CD14-positive monocyte (primary cell): ENCODE measurements around the gene NLRP4. TPM values are rescaled to one million over a fixed set of nuclear protein-coding genes. Genes with fewer than 3 reads are reported as not detected.

ENCODE experiments used
- DNase-seq, 3 donors: peaks; one replicate each; pipeline ENCODE4 v3.0.0-alpha.2; 2011 to 2022
- H2AFZ ChIP-seq: 2 replicates; pipeline ENCODE4 v1.6.0; 2012; ENCODE audit warnings: mild to moderate bottlenecking, low read depth, low read length, inconsistent platforms; ENCODE audit not compliant: insufficient read depth, poor library complexity, severe bottlenecking
- H3K27ac ChIP-seq, 2 donors: 1 replicate in 1 of 2; 2 replicates in 1 of 2; pipeline ENCODE4 v1.5.1; 2012 to 2013; ENCODE audit warnings: low read length in 2 of 2, control low read depth in 1 of 2, inconsistent platforms in 1 of 2, low read depth in 1 of 2, mild to moderate bottlenecking in 1 of 2
- H3K27me3 ChIP-seq, 2 donors: one replicate each; pipeline versions ENCODE4 v1.6.0 to v1.6.1; 2011 to 2013; ENCODE audit warnings: low read length in 2 of 2; ENCODE audit not compliant: control insufficient read depth in 2 of 2, insufficient read depth in 2 of 2
- H3K36me3 ChIP-seq, 2 donors: replicated peaks in 1 of 2; 1 replicate in 1 of 2; 2 replicates in 1 of 2; pipeline versions ENCODE4 v1.5.1 to v1.6.1; 2012 to 2013; ENCODE audit warnings: low read length in 2 of 2, control low read depth in 1 of 2, inconsistent platforms in 1 of 2, mild to moderate bottlenecking in 1 of 2; ENCODE audit not compliant: insufficient read depth in 2 of 2, control insufficient read depth in 1 of 2
- H3K4me1 ChIP-seq, 2 donors: 1 replicate in 1 of 2; 2 replicates in 1 of 2; pipeline versions ENCODE4 v1.5.1 to v1.6.1; 2012 to 2013; ENCODE audit warnings: low read length in 2 of 2, control low read depth in 1 of 2, inconsistent platforms in 1 of 2, mild to moderate bottlenecking in 1 of 2, moderate library complexity in 1 of 2; ENCODE audit not compliant: insufficient read depth in 2 of 2, control insufficient read depth in 1 of 2
- H3K4me2 ChIP-seq: replicated peaks from 2 replicates; pipeline ENCODE3; 2012; ENCODE audit warnings: low read length, moderate library complexity, mild to moderate bottlenecking; ENCODE audit not compliant: poor library complexity, severe bottlenecking; ENCODE audit errors: extremely low read depth
- H3K4me3 ChIP-seq, 3 experiments: fragments of 200-600 bp in 1 of 3; sonication (generic) in 1 of 3; replicated peaks in 1 of 3; 1 replicate in 2 of 3; 2 replicates in 1 of 3; pipeline ENCODE4 v1.5.1; 2011 to 2013; ENCODE audit warnings: low read length in 3 of 3, mild to moderate bottlenecking in 3 of 3, control low read depth in 2 of 3, low read depth in 2 of 3, inconsistent platforms in 1 of 3, moderate library complexity in 1 of 3
- H3K79me2 ChIP-seq: 2 replicates; pipeline ENCODE4 v1.6.0; 2012; ENCODE audit warnings: mild to moderate bottlenecking, control low read depth, inconsistent platforms, low read length, moderate library complexity; ENCODE audit not compliant: insufficient read depth
- H3K9ac ChIP-seq: 2 replicates; pipeline ENCODE4 v1.6.0; 2017; ENCODE audit warnings: low read length, mild to moderate bottlenecking; ENCODE audit not compliant: insufficient read depth, poor library complexity, severe bottlenecking
- H3K9me3 ChIP-seq, 2 donors: replicated peaks in 1 of 2; 1 replicate in 1 of 2; 2 replicates in 1 of 2; pipeline versions ENCODE4 v1.5.1 to v1.6.1; 2012 to 2013; ENCODE audit warnings: low read length in 2 of 2, control low read depth in 1 of 2; ENCODE audit not compliant: control insufficient read depth in 1 of 2, insufficient read depth in 1 of 2
- H4K20me1 ChIP-seq: 2 replicates; pipeline ENCODE4 v1.6.0; 2012; ENCODE audit warnings: mild to moderate bottlenecking, low read length, control low read depth, moderate library complexity; ENCODE audit not compliant: insufficient read depth
- H3K27ac Mint-ChIP-seq, 7 donors: one replicate each; pipeline ENCODE4 v1.8.0; 2020; ENCODE audit warnings: mild to moderate bottlenecking in 7 of 7, mixed read lengths in 7 of 7, moderate library complexity in 6 of 7, inconsistent platforms in 2 of 7
- H3K27me3 Mint-ChIP-seq, 3 donors: one replicate each; pipeline ENCODE4 v1.8.0; 2021 to 2022; ENCODE audit warnings: low read depth in 3 of 3, mild to moderate bottlenecking in 3 of 3, mixed read lengths in 3 of 3, moderate library complexity in 3 of 3, inconsistent platforms in 1 of 3
- H3K36me3 Mint-ChIP-seq, 2 donors: one replicate each; pipeline ENCODE4 v1.8.0; 2020; ENCODE audit warnings: mixed read lengths in 2 of 2, inconsistent platforms in 1 of 2, mild to moderate bottlenecking in 1 of 2
- H3K4me1 Mint-ChIP-seq: one replicate; pipeline ENCODE4 v1.8.0; 2020; ENCODE audit warnings: mild to moderate bottlenecking, mixed read lengths
- H3K4me3 Mint-ChIP-seq, 2 donors: one replicate each; pipeline ENCODE4 v1.8.0; 2020; ENCODE audit warnings: mild to moderate bottlenecking in 2 of 2, mixed read lengths in 2 of 2, moderate library complexity in 1 of 2
- H3K9me3 Mint-ChIP-seq, 7 donors: one replicate each; pipeline ENCODE4 v1.8.0; 2020 to 2022; ENCODE audit warnings: mixed read lengths in 7 of 7, mild to moderate bottlenecking in 6 of 7, moderate library complexity in 6 of 7, inconsistent platforms in 2 of 7
- WGBS: methylation state at CpG from one replicate; pipeline ENCODE4 v1.1.5; 2013; ENCODE audit warnings: missing lambda C conversion rate; ENCODE audit not compliant: insufficient coverage; 5-methylcytosine and 5-hydroxymethylcytosine counted together
- intact Hi-C, 2 donors: fragments of 100-400 bp; cut with micrococcal nuclease; formaldehyde crosslinking; loops; one replicate each; pipeline versions ENCODE4 v1.15.0 to v1.15.1; 2023
- polyA plus RNA-seq, 3 donors: library from polyadenylated mRNA; depleted of rRNA in 1 of 3; unstranded in 2 of 3; stranded (reverse) in 1 of 3; fragments of 300-500 nt in 2 of 3; fragments of >200 nt in 1 of 3; fragmentation: Illumina TruSeq in 2 of 3; gene quantifications; 1 replicate in 2 of 3; 2 replicates in 1 of 3; pipeline ENCODE4 v1.2.3, GENCODE V29; 2012 to 2021
- TF ChIP-seq, protein P1 (sequence below): fragments of 200-600 bp; IDR thresholded peaks from one replicate; pipeline ENCODE4 v1.8.0; 2022; ENCODE audit warnings: antibody characterized with exemption, mild to moderate bottlenecking

The NLRP4 gene
- polyA plus RNA-seq, 3 donors: not detected

DNA sequence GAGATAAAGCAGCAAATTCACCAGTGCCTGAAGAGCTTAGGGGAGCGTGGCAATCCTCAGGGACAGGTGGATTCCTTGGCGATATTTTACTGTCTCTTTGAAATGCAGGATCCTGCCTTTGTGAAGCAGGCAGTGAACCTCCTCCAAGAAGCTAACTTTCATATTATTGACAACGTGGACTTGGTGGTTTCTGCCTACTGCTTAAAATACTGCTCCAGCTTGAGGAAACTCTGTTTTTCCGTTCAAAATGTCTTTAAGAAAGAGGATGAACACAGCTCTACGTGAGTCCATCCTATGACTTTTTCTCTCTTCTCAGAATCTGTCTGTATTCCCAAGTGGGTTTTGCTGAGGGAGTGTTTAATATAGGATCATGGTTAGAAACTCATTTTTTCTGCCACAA lies 22.6 kb downstream of the NLRP4 start:
- no peak overlapping the region for H3K27ac Mint-ChIP-seq
- H2AFZ ChIP-seq: no peak overlapping the region
- no peaks in the 10 kb centered on the region for H4K20me1 ChIP-seq
- no peak overlapping the region for H3K27ac ChIP-seq
- no peak overlapping the region for H3K4me3 Mint-ChIP-seq
- TF ChIP-seq, protein P1, sequence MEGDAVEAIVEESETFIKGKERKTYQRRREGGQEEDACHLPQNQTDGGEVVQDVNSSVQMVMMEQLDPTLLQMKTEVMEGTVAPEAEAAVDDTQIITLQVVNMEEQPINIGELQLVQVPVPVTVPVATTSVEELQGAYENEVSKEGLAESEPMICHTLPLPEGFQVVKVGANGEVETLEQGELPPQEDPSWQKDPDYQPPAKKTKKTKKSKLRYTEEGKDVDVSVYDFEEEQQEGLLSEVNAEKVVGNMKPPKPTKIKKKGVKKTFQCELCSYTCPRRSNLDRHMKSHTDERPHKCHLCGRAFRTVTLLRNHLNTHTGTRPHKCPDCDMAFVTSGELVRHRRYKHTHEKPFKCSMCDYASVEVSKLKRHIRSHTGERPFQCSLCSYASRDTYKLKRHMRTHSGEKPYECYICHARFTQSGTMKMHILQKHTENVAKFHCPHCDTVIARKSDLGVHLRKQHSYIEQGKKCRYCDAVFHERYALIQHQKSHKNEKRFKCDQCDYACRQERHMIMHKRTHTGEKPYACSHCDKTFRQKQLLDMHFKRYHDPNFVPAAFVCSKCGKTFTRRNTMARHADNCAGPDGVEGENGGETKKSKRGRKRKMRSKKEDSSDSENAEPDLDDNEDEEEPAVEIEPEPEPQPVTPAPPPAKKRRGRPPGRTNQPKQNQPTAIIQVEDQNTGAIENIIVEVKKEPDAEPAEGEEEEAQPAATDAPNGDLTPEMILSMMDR: no peak
- peaks cover 54 to 81% of the 10 kb centered on the region in 2 donors for H3K9me3 ChIP-seq
- H3K79me2 ChIP-seq: no peaks in the 10 kb centered on the region
- no peaks in the 10 kb centered on the region for H3K4me1 Mint-ChIP-seq
- no peak for DNase-seq
- no peak overlapping the region for H3K4me2 ChIP-seq
- no peak overlapping the region for H3K4me3 ChIP-seq
- no peaks in the 10 kb centered on the region for H3K27me3 ChIP-seq
- H3K27me3 Mint-ChIP-seq: peaks cover 0 to 2% (median 1%) of the 10 kb centered on the region in 3 donors
- no peaks in the 10 kb centered on the region for H3K36me3 Mint-ChIP-seq
- H3K9me3 Mint-ChIP-seq: peaks cover 21 to 69% (median 62%) of the 10 kb centered on the region in 7 donors
- intact Hi-C loops: no loop called here
- no peaks in the 10 kb centered on the region for H3K36me3 ChIP-seq
- no peaks in the 10 kb centered on the region for H3K4me1 ChIP-seq
- no peak overlapping the region for H3K9ac ChIP-seq
- WGBS: 88% methylated on average over 4 of the region's 5 CpGs

DNA sequence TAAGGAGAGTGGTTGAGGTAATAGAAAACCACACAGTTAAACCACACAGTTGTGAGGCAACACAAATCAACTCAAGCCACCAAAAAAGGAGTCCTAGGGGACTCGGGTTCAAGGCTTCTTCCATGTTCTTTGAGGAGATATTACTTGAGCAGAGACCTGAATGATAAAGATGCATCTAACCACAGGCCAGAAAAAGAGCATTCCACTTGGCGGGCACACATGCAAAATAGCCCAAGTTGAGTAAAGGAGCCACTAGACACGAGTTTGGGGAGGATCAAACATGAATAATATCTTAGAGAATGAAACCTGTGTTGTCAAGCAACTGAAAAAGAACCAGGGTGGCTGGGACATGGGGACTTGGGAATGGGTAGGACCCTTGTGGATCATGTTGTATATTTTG lies 30.2 kb downstream of the NLRP4 start:
- H3K4me3 Mint-ChIP-seq: no peak overlapping the region
- H4K20me1 ChIP-seq: no peaks in the 10 kb centered on the region
- 88% methylated on average over 2 of the region's 3 CpGs for WGBS
- H3K9ac ChIP-seq: no peak overlapping the region
- H3K27me3 ChIP-seq: no peaks in the 10 kb centered on the region
- peaks cover 0 to 2% (median 1%) of the 10 kb centered on the region in 3 donors for H3K27me3 Mint-ChIP-seq
- TF ChIP-seq, protein P1: no peak
- H3K36me3 Mint-ChIP-seq: no peaks in the 10 kb centered on the region
- peaks cover 39 to 86% of the 10 kb centered on the region in 2 donors for H3K9me3 ChIP-seq
- no peaks in the 10 kb centered on the region for H3K4me1 Mint-ChIP-seq
- no peak overlapping the region for H2AFZ ChIP-seq
- peaks cover 22 to 62% (median 49%) of the 10 kb centered on the region in 7 donors for H3K9me3 Mint-ChIP-seq
- no peak overlapping the region for H3K27ac ChIP-seq
- H3K36me3 ChIP-seq: no peaks in the 10 kb centered on the region
- H3K4me1 ChIP-seq: no peaks in the 10 kb centered on the region
- no peak overlapping the region for H3K27ac Mint-ChIP-seq
- DNase-seq: no peak
- no peak overlapping the region for H3K4me2 ChIP-seq
- no peak overlapping the region for H3K4me3 ChIP-seq
- intact Hi-C loops: no loop called here
- no peaks in the 10 kb centered on the region for H3K79me2 ChIP-seq
